Naive thymus-derived CD8-positive, alpha-beta T cell (primary cell): Measurements from ENCODE around the gene TIMM22. TPM values are rescaled to one million over a fixed set of nuclear protein-coding genes. Genes with fewer than 3 reads are reported as not detected.

Experiments used
- ATAC-seq, 2 donors: fragments of 150-1000 bp; cut with Tn5 transposase in 1 of 2; sonication (Bioruptor Pico), chemical (Tn5 transposase) in 1 of 2; 1 replicate in 1 of 2; 2 replicates in 1 of 2; pipeline ENCODE4 v1.10.0; 2021; ENCODE audit warnings: mild to moderate bottlenecking in 2 of 2, moderate library complexity in 2 of 2
- POLR2A ChIA-PET: fragments of 350-600 bp; sonication (Branson Sonifier 250); formaldehyde crosslinking; loops from one replicate; lab custom pipeline; 2021; ENCODE audit warnings: antibody characterized with exemption; lab: Charles Lee
- DNase-seq, 10 donors: peaks; one replicate each; pipeline versions ENCODE4 v3.0.0 to v3.0.0-alpha.2; 2020 to 2022
- H3K27ac Mint-ChIP-seq, 10 donors: one replicate each; pipeline ENCODE4 v1.8.0; 2020 to 2022; ENCODE audit warnings: mild to moderate bottlenecking in 10 of 10, mixed read lengths in 10 of 10, moderate library complexity in 4 of 10, inconsistent platforms in 1 of 10
- H3K27me3 Mint-ChIP-seq, 5 donors: one replicate each; pipeline ENCODE4 v1.8.0; 2021 to 2022; ENCODE audit warnings: mixed read lengths in 5 of 5
- H3K36me3 Mint-ChIP-seq, 3 donors: one replicate each; pipeline ENCODE4 v1.8.0; 2020 to 2022; ENCODE audit warnings: mixed read lengths in 3 of 3, mild to moderate bottlenecking in 2 of 3, inconsistent platforms in 1 of 3
- H3K4me1 Mint-ChIP-seq, 4 donors: one replicate each; pipeline ENCODE4 v1.8.0; 2021 to 2022; ENCODE audit warnings: mixed read lengths in 4 of 4
- H3K4me3 Mint-ChIP-seq, 10 donors: one replicate each; pipeline ENCODE4 v1.8.0; 2020 to 2022; ENCODE audit warnings: mild to moderate bottlenecking in 10 of 10, mixed read lengths in 10 of 10, moderate library complexity in 6 of 10, inconsistent platforms in 1 of 10
- H3K9me3 Mint-ChIP-seq, 9 donors: one replicate each; pipeline ENCODE4 v1.8.0; 2020 to 2022; ENCODE audit warnings: mixed read lengths in 9 of 9, mild to moderate bottlenecking in 3 of 9, inconsistent platforms in 1 of 9, moderate library complexity in 1 of 9
- microRNA-seq: library from miRNA; unstranded; fragments of <30 nt; microRNA quantifications from one replicate; pipeline ENCODE4 v1.2.0, GENCODE V29; 2022; ENCODE audit warnings: borderline microRNAs expressed
- polyA plus RNA-seq, 3 donors: library from polyadenylated mRNA; unstranded; fragments of 300-500 nt; fragmentation: Illumina TruSeq; gene quantifications; one replicate each; pipeline ENCODE4 v1.2.3, GENCODE V29; 2021
- total RNA-seq, 8 experiments: library from RNA in 2 of 8; stranded (reverse) in 2 of 8; gene quantifications; one replicate each; pipeline ENCODE4 v1.2.3 and lab custom pipeline; 2021 to 2026

TIMM22 gene
- total and polyA plus RNA-seq, 5 experiments from 2014 or later: 14.5 to 25.2 (median 20.8) TPM

DNA sequence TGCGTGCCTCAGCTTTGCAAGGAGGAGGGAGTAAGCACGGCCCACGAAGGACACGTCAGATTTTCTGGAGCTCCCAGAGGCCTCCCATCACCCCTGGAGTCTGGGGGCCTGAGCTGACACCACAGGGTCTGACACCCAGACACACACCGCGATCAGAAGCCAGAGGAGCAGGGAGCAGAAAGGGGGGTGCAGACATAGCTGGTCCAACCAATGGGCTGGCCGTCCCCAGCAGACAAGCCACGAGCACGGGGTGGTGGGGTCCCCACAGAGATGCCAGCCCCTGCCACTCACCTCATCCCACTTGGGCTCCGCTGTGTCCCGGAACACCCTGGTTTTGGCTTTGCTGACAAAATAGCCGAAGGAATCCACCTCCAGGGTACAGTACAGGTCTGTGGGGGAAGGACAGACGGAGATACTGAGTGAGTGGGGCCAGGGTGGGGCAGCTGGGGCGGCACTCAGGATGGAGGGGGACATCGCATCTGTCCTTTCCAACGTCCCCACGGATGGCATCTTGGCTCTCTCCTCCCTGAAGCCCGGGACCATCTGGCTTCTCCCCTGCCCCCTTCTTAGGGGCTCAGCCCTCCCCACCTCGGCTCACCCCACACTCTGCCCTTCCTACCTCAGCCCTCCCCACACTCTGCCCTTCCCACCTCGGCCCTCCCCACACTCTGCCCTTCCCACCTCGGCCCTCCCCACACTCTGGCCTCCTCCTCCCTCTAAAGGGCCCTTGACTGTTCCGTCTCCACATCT is 53.5 kb downstream of the TIMM22 start:
- H3K36me3 Mint-ChIP-seq: peaks cover 0 to 29% (median 0%) of the 10 kb centered on the region in 3 donors
- H3K27ac Mint-ChIP-seq: no peak overlapping the region
- POLR2A ChIA-PET: no interaction called here
- DNase-seq: peak in 1 of 10 donors; percentile 61
- H3K4me3 Mint-ChIP-seq: no peak overlapping the region
- H3K4me1 Mint-ChIP-seq: peaks cover 0 to 2% (median 0%) of the 10 kb centered on the region in 4 donors
- no peak for ATAC-seq
- no peaks in the 10 kb centered on the region for H3K9me3 Mint-ChIP-seq
- no peaks in the 10 kb centered on the region for H3K27me3 Mint-ChIP-seq

DNA sequence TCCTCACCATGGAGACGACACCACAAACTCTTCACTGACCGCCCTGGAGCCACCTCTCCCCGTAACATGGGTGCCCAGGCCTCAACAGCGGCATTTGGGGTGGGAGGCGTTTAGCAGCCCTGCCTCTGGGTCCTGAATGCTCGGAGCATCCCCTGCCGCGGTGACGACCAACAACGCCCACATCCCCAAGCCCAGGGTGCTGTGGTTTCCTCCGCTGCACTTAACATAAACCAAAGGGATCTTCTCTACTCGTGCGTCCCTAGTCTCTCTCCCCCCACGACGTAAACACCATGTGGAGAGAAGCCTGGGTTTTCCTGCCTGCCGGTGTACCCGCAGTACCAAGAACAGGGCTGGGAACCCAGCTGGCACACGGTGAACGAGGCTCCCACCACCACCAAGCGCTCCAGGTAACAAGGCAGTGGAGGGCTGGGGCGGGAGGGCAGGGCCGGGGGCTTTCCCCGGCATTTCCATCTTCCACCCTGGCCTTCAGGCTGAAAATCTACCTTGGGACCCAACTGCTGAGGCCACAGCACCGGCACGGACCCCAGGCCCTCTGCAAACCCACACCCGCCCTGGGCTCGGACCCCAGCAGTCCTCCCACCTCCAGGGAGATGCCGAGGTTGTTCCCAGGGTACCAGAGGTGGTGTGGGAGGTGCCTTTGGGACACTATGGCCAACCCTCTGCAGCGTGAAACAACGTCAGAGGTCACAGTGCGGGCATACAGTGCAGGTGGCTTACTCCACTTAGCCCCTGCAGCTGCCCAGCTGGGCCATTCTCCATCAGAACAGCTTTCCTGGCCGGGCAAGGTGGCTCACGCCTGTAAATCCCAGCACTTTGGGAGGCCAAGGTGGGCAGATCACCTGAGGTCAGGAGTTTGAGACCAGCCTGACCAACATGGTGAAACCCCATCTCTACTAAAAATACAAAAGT is 54.3 kb downstream of the TIMM22 start:
- Mint-ChIP-seq H3K36me3 (peaks cover 0 to 25% (median 0%) of the 10 kb centered on the region in 3 donors), H3K27me3 (no peaks in the 10 kb centered on the region), H3K4me1 (no peaks in the 10 kb centered on the region), H3K9me3 (no peaks in the 10 kb centered on the region), H3K4me3 (no peak overlapping the region), H3K27ac (peak overlapping the region in 3 of 10 donors; percentile 32 to 67 (median 33))
- no peak for ATAC-seq
- DNase-seq: peak in 1 of 10 donors; percentile 45
- POLR2A ChIA-PET: no interaction called here

Small RNA genes within 50 kb of the gene (microRNA-seq; reads per million reads assigned to microRNA genes)
- gene MIR3183: not detected

Other genes with a start within 250 kb of the TIMM22 start
- gene GEMIN4, start 244.9 kb upstream of the TIMM22 start, total RNA-seq: 10 to 100 TPM; 37.8 to 41.0 TPM
- gene GEMIN4, start 244.9 kb upstream of the TIMM22 start, polyA plus RNA-seq: 10 to 100 TPM; 16.6 to 35.1 (median 21.2) TPM
- gene GLOD4, start 214.8 kb upstream of the TIMM22 start, total RNA-seq: 10 to 100 TPM; 79.9 to 89.7 TPM
- 10 to 100 TPM; 96.2 to 97.4 (median 97.2) TPM for gene GLOD4, start 214.8 kb upstream of the TIMM22 start, polyA plus RNA-seq
- 10 to 100 TPM; 26.2 to 26.3 TPM for gene MRM3, start 214.8 kb upstream of the TIMM22 start, total RNA-seq
- 10 to 100 TPM; 23.7 to 27.2 (median 23.9) TPM for gene MRM3, start 214.8 kb upstream of the TIMM22 start, polyA plus RNA-seq
- under 1 TPM; 0.49 to 0.70 TPM for gene NXN, start 17.4 kb upstream of the TIMM22 start, total RNA-seq
- under 1 TPM; 0.06 to 0.85 (median 0.07) TPM for gene NXN, start 17.4 kb upstream of the TIMM22 start, polyA plus RNA-seq
- gene ABR, start 182.9 kb downstream of the TIMM22 start, total RNA-seq: 100 to 1,000 TPM; 118 to 120 TPM
- 10 to 100 TPM in 1 of 3 donors, 1 to 10 TPM in 2; 8.6 to 13.0 (median 8.7) TPM for gene ABR, start 182.9 kb downstream of the TIMM22 start, polyA plus RNA-seq